GM10847 (cell line): ENCODE results near the gene ERC2.

ENCODE experiments used
- POLR2A ChIP-seq: IDR thresholded peaks from 2 replicates; pipeline ENCODE4 v1.6.1; 2011; ENCODE audit not compliant: insufficient read length; ENCODE audit errors: extremely low read depth

Gene ERC2

DNA sequence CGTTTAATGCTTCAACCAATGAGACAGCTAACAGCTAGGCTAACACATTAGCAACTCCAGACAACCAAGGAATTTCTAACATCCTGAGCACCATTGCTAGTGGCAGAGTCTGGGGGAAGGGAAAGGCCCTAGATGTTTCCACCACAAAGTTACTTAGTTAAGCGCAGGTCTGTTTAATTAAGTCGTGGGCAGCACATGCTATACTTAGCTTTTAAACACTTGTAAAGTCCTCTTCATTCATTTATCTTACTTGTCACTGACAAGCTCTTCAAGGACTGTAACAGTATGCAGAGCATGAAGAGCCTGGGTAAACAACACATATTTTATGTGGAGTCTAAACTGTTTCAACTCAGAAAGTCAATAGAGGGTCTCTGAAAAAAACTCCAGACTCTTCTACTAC lies 760.0 kb downstream of the ERC2 start:
- no peak for TF ChIP-seq POLR2A

DNA sequence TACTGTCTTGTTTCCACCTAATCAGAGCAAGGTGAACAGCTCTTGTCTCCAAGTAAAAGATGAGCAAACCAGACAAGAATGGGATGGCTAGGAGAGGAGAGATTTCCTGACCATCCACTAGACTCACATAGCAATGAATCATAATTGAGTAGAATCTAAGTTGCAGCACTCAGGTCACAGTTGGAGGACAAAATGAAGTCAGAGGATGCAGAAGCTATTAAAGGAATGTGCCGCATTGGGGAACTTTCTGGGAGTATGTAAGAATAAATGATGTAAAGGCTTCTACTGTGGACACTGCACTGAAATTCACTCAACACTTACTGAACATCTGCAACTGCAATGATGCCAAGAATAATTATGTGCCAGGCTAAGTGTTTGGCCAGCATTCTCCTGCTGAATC lies 763.7 kb downstream of the ERC2 start:
- no peak for TF ChIP-seq POLR2A

DNA sequence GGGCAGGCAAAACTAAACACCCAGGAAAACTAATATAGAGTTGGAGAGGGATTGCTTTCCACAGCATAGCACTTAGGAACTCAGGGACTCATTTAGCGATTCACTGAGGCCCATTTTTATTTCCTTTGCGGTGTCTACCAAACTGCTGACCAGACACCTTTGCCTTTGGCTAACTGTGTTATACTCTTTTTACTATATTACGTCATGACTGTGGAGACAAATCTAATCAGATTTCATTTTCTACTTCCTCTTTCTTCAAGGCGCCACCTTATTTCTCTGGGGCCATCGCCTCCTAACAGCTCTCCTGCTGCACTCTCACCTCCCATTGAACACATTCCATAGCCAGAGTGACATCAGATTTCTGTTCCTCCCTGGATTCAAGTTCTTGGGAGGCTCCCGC lies 765.4 kb downstream of the ERC2 start:
- no peak for TF ChIP-seq POLR2A

- no peak for TF ChIP-seq POLR2A
Observed at GRCh38 chr3:55701997-55702396, 766.3 kb downstream of the ERC2 start.

GRCh38 chr3:55698831-55699230 lies 769.4 kb downstream of the ERC2 start:
- no peak for TF ChIP-seq POLR2A

GRCh38 chr3:55697177-55697865 lies 770.9 kb downstream of the ERC2 start:
- TF ChIP-seq POLR2A = no peak

GRCh38 chr3:55692957-55693558 lies 775.2 kb downstream of the ERC2 start:
- TF ChIP-seq POLR2A = no peak

DNA sequence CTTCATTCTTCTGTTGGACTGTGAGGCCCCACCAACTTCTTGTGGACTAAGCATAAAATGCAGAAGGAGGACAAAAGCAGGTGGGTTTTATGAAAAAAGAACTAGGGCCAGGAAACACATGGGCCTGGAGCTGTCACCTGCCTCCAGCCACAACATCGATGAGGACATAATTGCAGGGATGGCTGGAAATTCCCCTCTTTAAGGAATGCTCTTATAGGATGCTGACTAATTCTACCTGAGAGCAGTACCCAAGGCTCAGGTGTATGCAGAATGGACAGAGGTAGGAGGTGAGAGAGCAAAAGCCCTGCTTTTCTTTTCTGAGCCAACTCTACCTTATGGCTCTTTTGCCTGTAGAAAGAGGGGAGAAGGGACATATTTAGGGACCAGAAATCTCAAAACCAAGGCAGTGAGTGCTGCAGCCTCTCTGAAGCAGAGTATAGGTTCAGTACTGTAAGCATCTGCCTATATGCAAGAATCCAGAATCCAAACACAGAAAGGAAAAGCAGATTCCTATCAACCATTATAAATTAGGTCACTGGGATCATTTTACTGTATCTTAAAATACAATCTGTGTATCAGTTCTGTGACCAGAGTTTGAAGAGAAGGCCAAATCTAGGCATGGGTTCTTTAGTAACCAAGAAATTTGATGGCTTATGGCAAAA lies 775.8 kb downstream of the ERC2 start:
- TF ChIP-seq POLR2A = no peak

DNA sequence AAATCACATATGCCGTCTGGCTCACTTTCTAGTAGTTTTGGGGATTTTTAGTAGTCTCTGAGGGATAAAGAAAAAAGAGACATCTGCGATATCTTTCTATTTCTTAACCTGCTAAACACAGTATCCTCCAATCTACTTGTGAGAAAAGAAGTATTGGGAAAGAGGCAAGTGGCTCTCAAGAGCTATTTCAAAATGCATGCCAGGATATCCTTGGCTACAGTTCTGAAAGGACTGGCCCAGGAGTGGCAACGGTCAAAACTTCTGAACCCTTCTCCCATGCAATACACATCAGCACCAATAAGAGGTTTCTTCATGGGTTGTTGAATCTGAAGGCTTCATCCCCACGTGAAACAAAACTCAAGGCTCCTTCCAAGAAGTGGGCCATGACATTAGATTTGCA lies 777.1 kb downstream of the ERC2 start:
- TF ChIP-seq POLR2A = no peak

GRCh38 chr3:55690726-55691125 lies 777.5 kb downstream of the ERC2 start:
- no peak for TF ChIP-seq POLR2A

DNA sequence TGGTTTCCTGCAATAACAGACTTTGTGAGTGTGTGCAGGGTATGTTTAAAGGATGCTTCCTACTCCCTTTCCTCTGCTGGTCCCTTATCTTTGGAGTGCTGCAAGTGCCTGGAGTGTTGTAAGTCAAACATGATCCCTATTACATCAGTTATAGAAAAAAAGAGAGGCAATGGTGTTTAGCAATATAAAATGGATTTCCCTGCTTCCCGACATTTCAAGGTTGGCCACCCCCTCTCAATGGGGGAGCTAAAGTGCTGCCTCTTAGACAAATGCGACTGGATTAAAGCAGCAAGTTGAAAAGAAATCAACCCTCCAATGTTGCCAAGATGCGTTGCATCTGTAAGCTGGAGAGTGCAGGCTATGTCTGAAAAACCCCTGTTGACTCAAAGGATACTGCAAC lies 778.1 kb downstream of the ERC2 start:
- no peak for TF ChIP-seq POLR2A

DNA sequence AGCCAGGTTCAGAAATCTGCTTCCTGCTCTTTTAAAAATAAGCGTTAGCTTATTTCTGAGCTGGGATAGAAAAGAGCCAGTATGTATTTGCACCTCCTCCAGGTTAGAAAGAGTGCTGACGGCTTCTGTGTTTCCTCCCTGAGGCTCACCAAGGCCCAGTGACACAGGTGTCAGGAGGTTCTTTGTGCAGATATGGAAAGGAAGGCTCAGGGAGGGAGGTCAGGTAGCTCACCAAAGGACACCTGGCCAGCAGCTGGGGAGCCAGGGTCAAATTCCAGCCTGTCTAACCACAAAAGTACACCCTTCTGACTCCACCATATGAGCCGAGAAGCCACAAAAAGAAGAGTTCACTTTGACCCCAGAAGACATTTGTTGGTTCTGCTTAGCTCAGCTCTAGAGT lies 780.1 kb downstream of the ERC2 start:
- no peak for TF ChIP-seq POLR2A

DNA sequence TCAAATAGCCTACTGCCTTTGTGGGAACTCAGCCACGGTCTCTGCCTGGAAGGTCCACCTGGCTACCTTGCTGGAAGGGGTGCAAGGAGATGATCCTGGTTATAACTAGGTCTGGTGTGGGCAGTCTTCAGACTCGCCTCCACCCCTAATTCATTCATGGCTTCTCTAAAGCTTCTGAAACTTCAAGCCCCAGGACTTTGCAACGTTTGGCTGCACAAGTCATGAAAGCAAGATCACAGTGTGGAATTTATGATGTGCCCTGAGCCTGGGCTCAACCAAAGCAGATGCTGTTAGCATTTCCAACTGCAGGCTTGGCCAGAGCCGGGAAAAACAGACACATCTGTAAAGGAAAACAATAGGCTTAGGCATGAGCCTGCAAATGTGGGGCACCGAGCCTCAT lies 780.7 kb downstream of the ERC2 start:
- TF ChIP-seq POLR2A = no peak

- no peak for TF ChIP-seq POLR2A
Observed at GRCh38 chr3:55686426-55687254, 781.6 kb downstream of the ERC2 start.

GRCh38 chr3:55683666-55684270 lies 784.5 kb downstream of the ERC2 start:
- TF ChIP-seq POLR2A = no peak
